Sigmoid colon (tissue), 7 donors: ENCODE results near the gene METTL14. TPM values are rescaled to one million over a fixed set of nuclear protein-coding genes. Genes with fewer than 3 reads are reported as not detected.
A peak's percentile ranks its signal among the peaks of the same experiment; 100 is the strongest.

Source experiments
- DNase-seq: peaks from one replicate; pipeline ENCODE4 v3.0.0-alpha.2; 2019
- H3K27ac ChIP-seq, 4 donors: fragments of 200-600 bp; sonication (generic); one replicate each; pipeline ENCODE4 v1.5.1; 2016 to 2019; ENCODE audit warnings: mild to moderate bottlenecking in 1 of 4
- H3K27me3 ChIP-seq, 3 donors: fragments of 200-600 bp; sonication (generic); one replicate each; pipeline ENCODE4 v1.5.1; 2019; ENCODE audit warnings: mild to moderate bottlenecking in 1 of 3
- H3K36me3 ChIP-seq, 4 donors: fragments of 200-600 bp; sonication (generic); one replicate each; pipeline ENCODE4 v1.5.1; 2016 to 2019
- H3K4me1 ChIP-seq, 4 donors: fragments of 200-600 bp; sonication (generic); one replicate each; pipeline ENCODE4 v1.5.1; 2017 to 2019
- H3K4me3 ChIP-seq, 4 donors: fragments of 200-600 bp; sonication (generic); one replicate each; pipeline ENCODE4 v1.5.1; 2017 to 2019; ENCODE audit warnings: mild to moderate bottlenecking in 2 of 4, moderate library complexity in 1 of 4
- H3K9me3 ChIP-seq, 4 donors: fragments of 200-600 bp in 3 of 4; sonication (generic) in 3 of 4; one replicate each; pipeline versions ENCODE4 v1.5.1 to v1.6.1; 2013 to 2019
- CTCF ChIP-seq, 4 experiments: fragments of 450-650 bp in 3 of 4; fragments of 200-600 bp in 1 of 4; IDR thresholded peaks; one replicate each; pipeline ENCODE4 v1.5.1; 2016 to 2019; ENCODE audit warnings: antibody characterized with exemption in 4 of 4, mild to moderate bottlenecking in 3 of 4, moderate library complexity in 2 of 4
- EP300 ChIP-seq, 4 donors: sonication (generic); formaldehyde crosslinking; IDR thresholded peaks; one replicate each; pipeline ENCODE4 v1.6.1; 2017; ENCODE audit warnings: antibody characterized with exemption in 4 of 4
- POLR2A ChIP-seq, 2 donors: fragments of 450-650 bp; IDR thresholded peaks; one replicate each; pipeline ENCODE4 v1.6.1; 2016; ENCODE audit warnings: antibody characterized with exemption in 2 of 2, mild to moderate bottlenecking in 2 of 2, moderate library complexity in 2 of 2
- POLR2AphosphoS5 ChIP-seq, 4 donors: sonication (generic); formaldehyde crosslinking; IDR thresholded peaks; one replicate each; pipeline ENCODE4 v1.6.1; 2017; ENCODE audit warnings: antibody characterized with exemption in 4 of 4
- WGBS, 2 donors: extraction: QIAGEN DNeasy Blood & Tissue Kit; methylation state at CpG; one replicate each; pipeline ENCODE4 v1.1.7; 2013; 5-methylcytosine and 5-hydroxymethylcytosine counted together
- intact Hi-C: fragments of 100-400 bp; cut with DNase I; formaldehyde crosslinking; loops from one replicate; pipeline ENCODE4 v1.15.1; 2023
- polyA plus RNA-seq, 3 donors: library from polyadenylated mRNA; stranded (reverse); fragments of 200-250 nt; gene quantifications; one replicate each; pipeline ENCODE4 v1.2.3, GENCODE V29; 2013
- total RNA-seq, 4 donors: library from RNA; depleted of rRNA; stranded (reverse); fragments of >200 nt; gene quantifications; one replicate each; pipeline ENCODE4 v1.1.0, GENCODE V29; 2016
- donor health status: healthy with polysubstance abuse.
- donor health status: Bipolar disorder and iron deficiency.
- donor health status: healthy.

Gene METTL14
- total and polyA plus RNA-seq, 7 donors: 6.2 to 54.6 (median 13.8) TPM

GRCh38 chr4:118758293-118758692, 73.1 kb downstream of the METTL14 start:
- WGBS, 2 donors: 74 to 84% methylated on average over 5 of the region's 5 CpGs
- Histone ChIP-seq H3K4me3 (no peak overlapping the region), H3K27me3 (no peaks in the 10 kb centered on the region), H3K27ac (peak overlapping the region; percentile 83 to 88 (median 85)), H3K9me3 (no peaks in the 10 kb centered on the region), H3K4me1 (peaks cover 0 to 98% (median 91%) of the 10 kb centered on the region in 4 donors), H3K36me3 (no peaks in the 10 kb centered on the region)
- intact Hi-C loops: no loop called here
- TF ChIP-seq CTCF (IDR thresholded peaks at IDR 0.05) (no peak), EP300 (IDR thresholded peaks at IDR 0.05) (peak in 3 of 4 donors; percentile 16 to 46 (median 37)), POLR2AphosphoS5 (IDR thresholded peaks at IDR 0.05) (peak; percentile 31 to 72 (median 48))
- DNase-seq: no peak

- H3K9me3 ChIP-seq: no peaks in the 10 kb centered on the region
- peak overlapping the region; percentile 83 to 88 (median 85) for H3K27ac ChIP-seq
- no peak overlapping the region for H3K4me3 ChIP-seq
- H3K4me1 ChIP-seq: peaks cover 0 to 98% (median 91%) of the 10 kb centered on the region in 4 donors
- TF ChIP-seq POLR2A (IDR thresholded peaks at IDR 0.05) (no peak), EP300 (IDR thresholded peaks at IDR 0.05) (no peak), POLR2AphosphoS5 (IDR thresholded peaks at IDR 0.05) (no peak), CTCF (IDR thresholded peaks at IDR 0.05) (no peak)
- WGBS, 2 donors: 69 to 82% methylated on average over 2 of the region's 2 CpGs
- no peak for DNase-seq
- no peaks in the 10 kb centered on the region for H3K27me3 ChIP-seq
- intact Hi-C loops: no loop called here
- no peaks in the 10 kb centered on the region for H3K36me3 ChIP-seq
Observed at GRCh38 chr4:118759481-118759880, 74.3 kb downstream of the METTL14 start.

GRCh38 chr4:118760092-118760491, 74.9 kb downstream of the METTL14 start:
- no peaks in the 10 kb centered on the region for H3K36me3 ChIP-seq
- intact Hi-C loops: loop anchor here (5.0 kb wide), 1 partner anchor 267 kb away; no protein-coding TSS in a partner anchor
- no peaks in the 10 kb centered on the region for H3K27me3 ChIP-seq
- peaks cover 0 to 98% (median 92%) of the 10 kb centered on the region in 4 donors for H3K4me1 ChIP-seq
- no peak for DNase-seq
- no peaks in the 10 kb centered on the region for H3K9me3 ChIP-seq
- no peak overlapping the region for H3K4me3 ChIP-seq
- 89 to 94% methylated on average over 3 of the region's 3 CpGs for WGBS, 2 donors
- peak overlapping the region; percentile 83 to 88 (median 85) for H3K27ac ChIP-seq
- TF ChIP-seq CTCF (IDR thresholded peaks at IDR 0.05) (no peak), POLR2A (IDR thresholded peaks at IDR 0.05) (no peak), POLR2AphosphoS5 (IDR thresholded peaks at IDR 0.05) (no peak), EP300 (IDR thresholded peaks at IDR 0.05) (no peak)

- H3K36me3 ChIP-seq: no peaks in the 10 kb centered on the region
- H3K9me3 ChIP-seq: no peaks in the 10 kb centered on the region
- no peak overlapping the region for H3K4me3 ChIP-seq
- H3K27ac ChIP-seq: peak overlapping the region; percentile 83 to 88 (median 85)
- H3K4me1 ChIP-seq: peaks cover 0 to 98% (median 90%) of the 10 kb centered on the region in 4 donors
- WGBS, 2 donors: 86 to 92% methylated on average over 5 of the region's 5 CpGs
- no peaks in the 10 kb centered on the region for H3K27me3 ChIP-seq
- DNase-seq: no peak
- TF ChIP-seq CTCF (IDR thresholded peaks at IDR 0.05) (no peak), POLR2AphosphoS5 (IDR thresholded peaks at IDR 0.05) (no peak), EP300 (IDR thresholded peaks at IDR 0.05) (no peak), POLR2A (IDR thresholded peaks at IDR 0.05) (no peak)
- intact Hi-C loops: loop anchor here (5.0 kb wide), 1 partner anchor 267 kb away; no protein-coding TSS in a partner anchor
Observed at GRCh38 chr4:118760493-118760892, 75.3 kb downstream of the METTL14 start.
